DOHH2 (cell line): ENCODE results near the gene GREB1L.
"Not testable (repeated sequence)": the region's sequence is repeated elsewhere in the genome, so short reads cannot be mapped to it uniquely, and the experiment has no call there.

Experiments
- H3F3A ChIP-seq: fragments of 200-600 bp; sonication (generic), shearing (Covaris generic); 2 replicates; pipeline ENCODE4 v1.6.0; 2016; ENCODE audit warnings: antibody characterized with exemption, mild to moderate bottlenecking; ENCODE audit not compliant: control insufficient read depth, insufficient read depth
- H3K27ac ChIP-seq: fragments of 200-600 bp; sonication (generic); 2 replicates; pipeline ENCODE4 v1.5.1; 2014; ENCODE audit warnings: low read depth, mild to moderate bottlenecking, low read length, moderate library complexity
- H3K27me3 ChIP-seq: fragments of 200-600 bp; sonication (generic); 2 replicates; pipeline ENCODE4 v1.6.1; 2014; ENCODE audit warnings: mild to moderate bottlenecking, low read length, mixed read lengths; ENCODE audit not compliant: control insufficient read depth
- H3K36me3 ChIP-seq: fragments of 200-600 bp; sonication (generic); 2 replicates; pipeline ENCODE4 v1.6.1; 2014; ENCODE audit warnings: mild to moderate bottlenecking, low read length, moderate library complexity, mixed read lengths; ENCODE audit not compliant: control insufficient read depth
- H3K4me1 ChIP-seq: fragments of 200-600 bp; sonication (generic); 2 replicates; pipeline ENCODE4 v1.6.1; 2014; ENCODE audit warnings: mild to moderate bottlenecking, low read length, mixed read lengths; ENCODE audit not compliant: control insufficient read depth
- H3K4me2 ChIP-seq: fragments of 200-600 bp; sonication (generic); 2 replicates; pipeline ENCODE4 v1.6.0; 2014; ENCODE audit warnings: mild to moderate bottlenecking, low read length, moderate library complexity
- H3K4me3 ChIP-seq: fragments of 200-600 bp; sonication (generic); 2 replicates; pipeline ENCODE4 v1.5.1; 2014; ENCODE audit warnings: mild to moderate bottlenecking, low read length, mixed read lengths
- H3K79me2 ChIP-seq: fragments of 200-600 bp; sonication (generic); 2 replicates; pipeline ENCODE4 v1.6.1; 2014; ENCODE audit warnings: mild to moderate bottlenecking, low read length, mixed read lengths; ENCODE audit not compliant: control insufficient read depth
- H3K9me2 ChIP-seq: fragments of 200-600 bp; sonication (generic); replicated peaks from 2 replicates; pipeline ENCODE4 v1.6.1; 2014; ENCODE audit warnings: mild to moderate bottlenecking, low read length, mixed read lengths; ENCODE audit not compliant: control insufficient read depth
- H3K9me3 ChIP-seq: fragments of 200-600 bp; sonication (generic); 2 replicates; pipeline ENCODE4 v1.6.1; 2014; ENCODE audit warnings: antibody characterized with exemption, low read length, mixed read lengths; ENCODE audit not compliant: control insufficient read depth, insufficient read depth
- H4K20me1 ChIP-seq: fragments of 200-600 bp; sonication (generic); 2 replicates; pipeline ENCODE4 v1.6.0; 2014; ENCODE audit warnings: low read depth, mild to moderate bottlenecking, antibody characterized with exemption, low read length, moderate library complexity; ENCODE audit not compliant: control insufficient read depth, insufficient read depth
- EZH2phosphoT487 ChIP-seq: fragments of 200-600 bp; sonication (generic); IDR thresholded peaks from 2 replicates; pipeline ENCODE4 v1.6.1; 2017; ENCODE audit warnings: borderline replicate concordance, mild to moderate bottlenecking, antibody characterized with exemption, low read length, moderate library complexity, mixed read lengths
- TF ChIP-seq, protein P1 (sequence below): fragments of 200-600 bp; sonication (generic); IDR thresholded peaks from one replicate; pipeline ENCODE4 v1.5.1; 2014; ENCODE audit warnings: antibody characterized with exemption, mild to moderate bottlenecking, low read depth, low read length; ENCODE audit not compliant: poor library complexity, severe bottlenecking

The GREB1L gene

DNA sequence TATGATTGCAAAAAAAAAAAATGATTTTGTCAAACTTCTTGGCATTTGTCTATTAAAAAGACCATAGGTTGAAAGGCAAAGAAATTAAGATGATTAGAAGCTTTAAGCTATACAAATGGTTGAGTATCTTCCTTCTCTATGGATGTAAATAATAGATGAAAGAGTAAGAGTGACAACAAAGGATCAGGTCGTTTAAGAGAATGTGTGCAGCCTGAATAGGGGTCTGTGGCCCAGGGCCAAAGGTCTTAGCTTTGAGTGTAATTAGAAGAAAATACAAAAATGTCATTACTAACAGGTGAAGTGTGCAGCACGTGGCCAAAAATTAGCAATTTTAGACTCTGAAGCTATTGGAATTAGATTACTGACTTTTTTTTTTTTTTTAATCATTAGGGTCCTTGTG is 122.4 kb downstream of the GREB1L start:
- H3K79me2 ChIP-seq, result no peaks in the 10 kb centered on the region
- H3K4me3 ChIP-seq, result no peak overlapping the region
- H3K9me3 ChIP-seq, result no peaks in the 10 kb centered on the region
- peaks cover 4% of the 10 kb centered on the region; the same call in 1 of the 2 replicates for H3K27me3 ChIP-seq
- no peak overlapping the region for H3K27ac ChIP-seq
- H3F3A ChIP-seq, result no peaks in the 10 kb centered on the region
- H3K4me2 ChIP-seq, result no peak overlapping the region
- TF ChIP-seq, protein P1, sequence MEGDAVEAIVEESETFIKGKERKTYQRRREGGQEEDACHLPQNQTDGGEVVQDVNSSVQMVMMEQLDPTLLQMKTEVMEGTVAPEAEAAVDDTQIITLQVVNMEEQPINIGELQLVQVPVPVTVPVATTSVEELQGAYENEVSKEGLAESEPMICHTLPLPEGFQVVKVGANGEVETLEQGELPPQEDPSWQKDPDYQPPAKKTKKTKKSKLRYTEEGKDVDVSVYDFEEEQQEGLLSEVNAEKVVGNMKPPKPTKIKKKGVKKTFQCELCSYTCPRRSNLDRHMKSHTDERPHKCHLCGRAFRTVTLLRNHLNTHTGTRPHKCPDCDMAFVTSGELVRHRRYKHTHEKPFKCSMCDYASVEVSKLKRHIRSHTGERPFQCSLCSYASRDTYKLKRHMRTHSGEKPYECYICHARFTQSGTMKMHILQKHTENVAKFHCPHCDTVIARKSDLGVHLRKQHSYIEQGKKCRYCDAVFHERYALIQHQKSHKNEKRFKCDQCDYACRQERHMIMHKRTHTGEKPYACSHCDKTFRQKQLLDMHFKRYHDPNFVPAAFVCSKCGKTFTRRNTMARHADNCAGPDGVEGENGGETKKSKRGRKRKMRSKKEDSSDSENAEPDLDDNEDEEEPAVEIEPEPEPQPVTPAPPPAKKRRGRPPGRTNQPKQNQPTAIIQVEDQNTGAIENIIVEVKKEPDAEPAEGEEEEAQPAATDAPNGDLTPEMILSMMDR, result no peak
- TF ChIP-seq EZH2phosphoT487, result no peak
- no peaks in the 10 kb centered on the region for H4K20me1 ChIP-seq
- no peaks in the 10 kb centered on the region for H3K36me3 ChIP-seq
- H3K9me2 ChIP-seq, result no peaks in the 10 kb centered on the region
- no peaks in the 10 kb centered on the region for H3K4me1 ChIP-seq

DNA sequence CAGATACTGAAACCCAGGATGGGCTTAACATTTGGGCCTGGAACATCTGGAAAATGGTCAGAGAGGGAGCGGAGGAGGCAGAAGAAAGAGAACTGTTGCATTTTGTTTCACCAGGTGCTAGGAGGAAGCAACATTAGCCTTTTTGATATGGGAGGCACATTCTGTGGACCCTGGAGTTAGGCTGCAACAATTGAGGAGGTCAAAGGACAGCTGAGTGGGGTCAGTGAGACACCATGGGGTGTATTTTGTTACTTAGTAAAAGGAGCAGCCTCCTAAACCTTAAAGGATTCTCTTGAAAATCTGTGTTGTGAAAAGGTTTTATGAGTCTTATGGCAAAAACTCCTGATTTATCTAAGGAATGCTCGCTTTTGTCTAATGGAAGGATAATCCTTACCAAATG is 124.9 kb downstream of the GREB1L start:
- H3K27me3 ChIP-seq, result peaks cover 4% of the 10 kb centered on the region; the same call in 1 of the 2 replicates
- H3K9me2 ChIP-seq, result no peaks in the 10 kb centered on the region
- no peaks in the 10 kb centered on the region for H3K9me3 ChIP-seq
- no peak for TF ChIP-seq EZH2phosphoT487
- TF ChIP-seq, protein P1, result no peak
- no peaks in the 10 kb centered on the region for H4K20me1 ChIP-seq
- H3F3A ChIP-seq, result no peaks in the 10 kb centered on the region
- no peaks in the 10 kb centered on the region for H3K79me2 ChIP-seq
- no peak overlapping the region for H3K27ac ChIP-seq
- no peaks in the 10 kb centered on the region for H3K36me3 ChIP-seq
- H3K4me3 ChIP-seq, result no peak overlapping the region
- H3K4me1 ChIP-seq, result no peaks in the 10 kb centered on the region
- H3K4me2 ChIP-seq, result no peak overlapping the region

GRCh38 chr18:21369146-21369545 is 127.1 kb downstream of the GREB1L start:
- no peak overlapping the region for H3K27ac ChIP-seq
- H3K9me3 ChIP-seq, result no peaks in the 10 kb centered on the region
- no peak for TF ChIP-seq EZH2phosphoT487
- TF ChIP-seq, protein P1, result no peak
- no peak overlapping the region for H3K4me3 ChIP-seq
- no peaks in the 10 kb centered on the region for H3K9me2 ChIP-seq
- H3K79me2 ChIP-seq, result no peaks in the 10 kb centered on the region
- H3F3A ChIP-seq, result no peaks in the 10 kb centered on the region
- no peaks in the 10 kb centered on the region for H4K20me1 ChIP-seq
- H3K4me2 ChIP-seq, result no peak overlapping the region
- no peaks in the 10 kb centered on the region for H3K36me3 ChIP-seq
- no peaks in the 10 kb centered on the region for H3K27me3 ChIP-seq
- H3K4me1 ChIP-seq, result no peaks in the 10 kb centered on the region

DNA sequence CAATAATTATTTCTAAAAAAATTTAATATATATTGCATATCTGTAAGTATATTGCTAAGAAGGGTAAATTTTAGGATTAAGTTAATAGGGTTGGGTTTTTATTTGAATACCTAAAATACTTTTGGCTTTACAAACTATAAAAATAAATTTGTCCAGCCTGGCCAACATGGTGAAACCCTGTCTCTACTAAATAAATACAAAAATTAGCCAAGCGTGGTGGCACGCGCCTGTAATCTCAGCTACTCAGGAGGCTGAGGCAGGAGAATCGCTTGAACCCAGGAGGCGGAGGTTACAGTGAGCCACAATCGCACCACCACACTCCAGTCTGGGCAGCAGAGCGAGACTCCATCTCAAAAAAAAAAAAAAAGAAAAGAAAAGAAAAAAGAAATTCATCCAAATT is 127.6 kb downstream of the GREB1L start:
- not testable (repeated sequence) for H3K4me1 ChIP-seq, H3K79me2 ChIP-seq, H3K27me3 ChIP-seq

More for the DNA sequence above, 127.6 kb downstream of the GREB1L start:
- H3K4me2 ChIP-seq, H3K36me3 ChIP-seq, H3K9me3 ChIP-seq, H3F3A ChIP-seq, H3K9me2 ChIP-seq, H3K4me3 ChIP-seq, H3K27ac ChIP-seq, H4K20me1 ChIP-seq: not testable (repeated sequence)
